Measurements from ENCODE around the gene SLX9. TPM values are rescaled to one million over a fixed set of nuclear protein-coding genes. Genes with fewer than 3 reads are reported as not detected.
"Not testable (repeated sequence)": the region's sequence is repeated elsewhere in the genome, so short reads cannot be mapped to it uniquely, and the experiment has no call there.

The SLX9 gene
- total RNA-seq, 1 donor from 2014 or later, result 26.5 TPM

- no peak for DNase-seq (ENCODE audit: extremely low read depth, low read depth, low spot score)
Observed at GRCh38 chr21:45015469-45015860, 75.6 kb downstream of the SLX9 start.

- DNase-seq (ENCODE audit: extremely low read depth, low read depth, low spot score), result no peak
Observed at GRCh38 chr21:45016031-45016405, 76.2 kb downstream of the SLX9 start.

GRCh38 chr21:45016406-45017038, 76.7 kb downstream of the SLX9 start:
- no peak for DNase-seq (ENCODE audit: extremely low read depth, low read depth, low spot score)

- DNase-seq (ENCODE audit: extremely low read depth, low read depth, low spot score), result no peak
Observed at GRCh38 chr21:45017039-45017960, 77.5 kb downstream of the SLX9 start.

DNA sequence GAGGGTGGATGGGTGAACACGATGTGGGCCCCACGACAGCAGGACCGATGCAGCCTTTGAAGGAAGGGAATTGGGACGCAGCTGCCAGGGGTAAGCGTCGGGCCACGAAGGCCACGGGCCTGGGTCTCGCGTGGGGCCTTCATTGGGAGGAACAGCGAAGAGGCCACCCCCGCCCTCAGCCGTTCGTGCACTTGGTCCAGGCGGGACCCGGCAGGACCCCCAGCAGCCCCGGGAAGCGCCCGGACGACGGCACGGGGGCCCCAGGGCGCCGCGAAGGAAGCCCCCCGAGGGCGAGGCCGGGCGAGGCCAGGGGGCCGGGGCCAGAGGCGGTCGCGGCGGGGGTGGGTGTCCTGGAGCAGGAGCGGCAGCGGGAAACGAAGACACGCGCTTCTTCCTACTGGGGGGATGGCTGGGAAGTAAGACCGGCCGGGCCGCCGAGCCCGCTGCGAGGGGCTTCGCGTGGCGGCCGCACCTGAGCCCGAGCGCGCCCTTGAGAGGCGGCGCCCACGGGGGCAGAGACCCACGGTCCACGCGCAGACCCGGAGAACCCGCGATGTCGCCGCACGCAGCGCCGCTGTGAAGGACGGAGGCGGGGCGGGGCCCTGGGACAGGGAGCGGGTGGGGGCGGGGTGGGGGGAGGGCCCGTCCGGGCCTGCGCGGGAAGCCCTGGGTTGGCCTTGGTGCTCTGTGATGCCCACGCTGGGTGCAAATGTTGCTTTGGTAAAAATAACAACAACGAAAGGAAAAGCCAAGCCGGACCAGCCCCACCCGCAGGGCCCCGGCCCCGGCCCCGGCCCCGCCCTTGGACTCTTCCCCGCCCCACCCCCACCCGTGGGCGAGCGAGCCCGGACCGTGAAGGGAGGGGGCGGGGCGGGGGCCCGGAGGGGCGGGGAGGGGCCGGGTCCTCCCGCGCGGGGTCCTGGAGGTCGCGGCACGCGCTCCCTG, 78.6 kb downstream of the SLX9 start:
- DNase-seq (ENCODE audit: extremely low read depth, low read depth, low spot score), result no peak

DNA sequence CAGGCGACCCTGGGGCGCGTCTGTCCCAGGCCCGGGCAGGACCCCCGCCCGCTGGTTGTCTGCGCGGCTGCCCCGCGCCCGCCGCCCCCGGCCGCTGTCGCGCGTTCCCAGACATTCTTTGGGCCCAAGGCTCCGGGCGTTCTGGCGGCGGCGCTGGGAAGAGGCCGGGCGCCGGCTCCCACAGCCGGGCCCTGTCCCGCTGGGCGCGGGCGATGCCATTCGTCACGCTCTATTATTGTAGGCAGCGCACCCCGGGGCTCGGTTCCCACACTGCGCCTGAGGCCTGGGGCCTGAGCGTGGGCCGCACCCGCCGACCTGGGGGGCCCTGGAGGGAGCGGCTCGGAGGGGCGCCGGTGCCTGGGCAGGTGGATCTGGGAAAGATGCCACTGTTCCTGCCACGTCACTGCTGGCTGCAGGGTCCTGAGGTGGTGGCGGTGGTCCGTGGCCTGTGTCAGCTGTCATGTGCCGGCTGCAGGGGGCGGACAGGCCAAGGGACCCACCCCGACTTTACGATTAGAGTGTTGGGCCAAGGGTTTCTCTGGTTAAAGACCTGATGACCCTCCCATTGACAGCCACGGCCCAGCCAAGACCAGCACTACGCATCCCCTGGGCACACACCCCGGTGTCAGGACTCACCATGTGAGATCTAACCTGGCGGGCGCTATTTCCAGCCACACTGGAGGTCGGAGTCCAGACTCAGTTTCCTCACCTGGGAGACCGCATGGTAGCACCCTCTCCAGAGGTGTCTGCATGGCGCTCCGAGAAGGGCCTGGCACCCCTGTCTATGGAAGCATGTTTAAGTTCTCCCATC, 79.5 kb downstream of the SLX9 start:
- no peak for DNase-seq (ENCODE audit: extremely low read depth, low read depth, low spot score)

DNA sequence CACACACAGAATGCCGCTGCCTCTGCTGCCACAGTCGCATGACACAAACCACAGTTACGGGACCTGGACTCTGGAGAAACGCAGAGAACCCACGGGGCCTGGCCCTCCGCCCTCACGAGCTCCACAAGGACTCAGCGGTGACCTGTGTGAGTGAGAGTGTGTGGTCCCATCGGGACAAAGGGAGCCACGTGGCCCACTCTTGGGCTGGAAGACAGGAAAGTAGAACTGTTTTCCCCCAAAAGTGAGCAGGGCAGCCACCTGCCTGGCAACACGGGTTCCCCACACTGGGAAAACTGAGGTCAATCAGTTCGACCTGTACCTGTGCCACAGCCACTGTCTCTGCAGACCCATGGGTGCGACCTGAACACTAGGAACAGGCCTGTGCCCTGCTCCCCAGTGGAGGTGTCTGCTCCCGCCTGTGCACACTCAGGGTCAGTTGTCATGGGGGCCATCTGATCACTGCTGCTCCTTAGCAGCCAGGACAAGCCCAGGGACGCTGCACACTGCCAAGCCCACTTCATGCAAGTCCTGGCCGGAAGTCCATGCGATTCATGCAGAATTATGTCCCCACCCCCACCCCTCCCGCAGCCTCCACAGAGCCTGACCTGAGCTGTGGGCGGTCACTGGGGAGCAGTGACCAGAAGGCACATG, 80.2 kb downstream of the SLX9 start:
- no peak for DNase-seq (ENCODE audit: extremely low read depth, low read depth, low spot score)

- no peak for DNase-seq (ENCODE audit: extremely low read depth, low read depth, low spot score)
Observed at GRCh38 chr21:45020629-45021427, 81.0 kb downstream of the SLX9 start.

GRCh38 chr21:45021428-45022347, 81.9 kb downstream of the SLX9 start:
- DNase-seq (ENCODE audit: extremely low read depth, low read depth, low spot score), result no peak

GRCh38 chr21:45022348-45022675, 82.5 kb downstream of the SLX9 start:
- no peak for DNase-seq (ENCODE audit: extremely low read depth, low read depth, low spot score)

DNA sequence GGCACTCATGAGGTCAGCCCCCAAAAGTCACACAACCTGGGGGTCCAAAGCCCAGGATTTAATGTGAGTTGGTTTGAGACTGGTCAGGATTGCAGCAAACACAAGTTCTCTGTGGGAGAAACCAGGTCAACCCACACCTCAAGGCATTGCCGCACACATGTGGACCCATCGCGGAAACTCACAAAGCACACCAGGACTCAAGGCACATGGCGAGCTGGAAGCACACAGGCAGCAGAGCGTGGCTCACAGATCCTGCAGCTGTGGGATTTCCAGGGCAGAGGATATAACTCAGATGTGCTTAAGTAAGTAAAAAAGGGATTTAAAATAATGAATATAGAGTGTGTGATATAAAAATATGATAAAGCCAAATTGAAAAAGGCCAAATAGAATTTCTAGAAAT, 82.9 kb downstream of the SLX9 start:
- no peak for DNase-seq (ENCODE audit: extremely low read depth, low read depth, low spot score)

DNA sequence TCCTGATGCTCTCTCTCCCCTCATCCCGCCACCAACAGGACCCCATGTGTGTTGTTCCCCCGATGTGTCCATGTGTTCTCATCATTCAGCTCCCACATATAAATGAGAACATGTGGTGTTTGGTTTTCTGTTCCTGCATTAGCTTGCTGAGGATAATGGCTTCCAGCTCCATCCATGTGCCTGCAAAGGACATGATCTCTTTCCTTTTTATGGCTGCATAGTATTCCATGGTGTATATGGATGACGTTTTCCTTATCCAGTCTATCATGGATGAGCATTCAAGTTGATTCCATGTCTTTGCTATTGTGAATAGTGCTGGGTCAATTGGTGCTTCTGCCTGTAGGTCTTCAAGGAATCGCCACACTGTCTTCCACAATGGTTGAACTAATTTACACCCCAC, 84.7 kb downstream of the SLX9 start:
- not testable (repeated sequence) for DNase-seq (ENCODE audit: extremely low read depth, low read depth, low spot score)

DNA sequence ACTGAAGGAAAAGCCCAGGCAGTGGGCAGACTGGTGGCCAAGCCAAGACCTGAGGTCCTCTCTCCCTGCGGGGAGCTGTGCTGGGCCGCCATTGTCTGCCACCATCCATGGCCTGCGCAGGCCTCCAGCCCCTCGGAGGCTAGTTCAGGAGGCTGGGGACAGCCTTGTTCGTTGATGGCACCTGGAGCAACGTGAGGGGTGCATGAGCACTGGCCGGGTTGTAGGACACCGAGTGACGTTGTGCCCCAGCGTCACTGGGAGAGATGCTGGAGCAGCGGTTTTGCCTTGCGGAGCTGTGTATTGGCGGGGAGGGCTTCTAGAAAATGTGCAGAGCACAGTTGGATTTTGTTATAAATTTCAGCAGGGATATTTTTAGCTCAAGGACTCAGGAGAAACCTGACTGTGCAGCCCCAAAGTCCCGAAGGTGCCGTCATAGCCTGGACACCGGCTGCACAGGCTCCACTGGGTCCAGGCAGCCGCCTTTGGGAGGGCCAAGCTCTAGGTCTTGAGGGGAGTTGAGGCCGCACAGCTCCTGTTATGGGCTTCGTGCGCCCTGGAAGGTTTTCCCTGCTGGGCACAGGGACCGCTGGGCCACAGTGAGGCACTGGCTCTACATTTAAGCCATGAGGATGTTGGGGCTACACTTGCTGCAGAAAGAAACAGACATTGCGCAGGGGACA, 86.4 kb downstream of the SLX9 start:
- no peak for DNase-seq (ENCODE audit: extremely low read depth, low read depth, low spot score)
